WI38 (cell line): Measurements from ENCODE around the gene ATPAF2.

Experiments
- H3K4me3 ChIP-seq: 2 replicates; pipeline ENCODE4 v1.5.1; 2011; ENCODE audit warnings: low read depth, mild to moderate bottlenecking, control low read depth, low read length
- CTCF ChIP-seq: IDR thresholded peaks from 2 replicates; pipeline ENCODE4 v1.5.1; 2012; ENCODE audit warnings: low read depth, mild to moderate bottlenecking, control low read depth, low read length

The ATPAF2 gene

GRCh38 chr17:18038861-18039534 is at the start of gene ATPAF2, which contains the start of gene GID4:
TSS of gene ATPAF2 (minus strand) at chr17:18039168. CDS start at chr17:18039013, 155 bp downstream.
TSS of gene GID4 (plus strand) at chr17:18039408. CDS start at chr17:18039465, 57 bp downstream.
- H3K4me3 ChIP-seq: peak within 1 kb of the TSS; percentile 91
- TF ChIP-seq CTCF: no peak

- no peak for TF ChIP-seq CTCF
- peak within 1 kb of the TSS; percentile 99 for H3K4me3 ChIP-seq
Observed at GRCh38 chr17:18087610-18088491, 48.9 kb upstream of the ATPAF2 start, which contains the start of gene DRG2. TSS of gene DRG2 (plus strand) at chr17:18087948. CDS start at chr17:18088024, 76 bp downstream.

- no peak overlapping the region for H3K4me3 ChIP-seq
- TF ChIP-seq CTCF: no peak
Observed at GRCh38 chr17:18084256-18084655, 45.3 kb upstream of the ATPAF2 start.

- TF ChIP-seq CTCF: no peak
- no peak overlapping the region for H3K4me3 ChIP-seq
Observed at GRCh38 chr17:18079543-18079942, 40.6 kb upstream of the ATPAF2 start.

- H3K4me3 ChIP-seq: no peak overlapping the region
- TF ChIP-seq CTCF: no peak
Observed at GRCh38 chr17:18076936-18077335, 38.0 kb upstream of the ATPAF2 start.

GRCh38 chr17:18074566-18075272 is 35.8 kb upstream of the ATPAF2 start:
- H3K4me3 ChIP-seq: no peak overlapping the region
- TF ChIP-seq CTCF: no peak
